MG63 (cell line): ENCODE measurements around the gene RAB14. TPM values are rescaled to one million over a fixed set of nuclear protein-coding genes. Genes with fewer than 3 reads are reported as not detected.
"Not testable (repeated sequence)": the region's sequence is repeated elsewhere in the genome, so short reads cannot be mapped to it uniquely, and the experiment has no call there.

Experiments
- DNase-seq: peaks from one replicate; pipeline ENCODE4 v3.0.0-alpha.2; 2020
- H3K27me3 ChIP-seq: fragments of 250-450 bp; sonication (Bioruptor Pico); 2 replicates; pipeline ENCODE4 v1.5.1; 2020; ENCODE audit warnings: mild to moderate bottlenecking, moderate library complexity
- H3K36me3 ChIP-seq: fragments of 250-450 bp; sonication (Bioruptor Pico); 2 replicates; pipeline ENCODE4 v1.5.1; 2020; ENCODE audit warnings: mild to moderate bottlenecking, moderate library complexity
- H3K4me3 ChIP-seq: fragments of 250-450 bp; sonication (Bioruptor Pico); 2 replicates; pipeline ENCODE4 v1.5.1; 2020; ENCODE audit warnings: mild to moderate bottlenecking, moderate library complexity
- H3K9me3 ChIP-seq: fragments of 250-450 bp; sonication (Bioruptor Pico); 2 replicates; pipeline ENCODE4 v1.5.1; 2020; ENCODE audit warnings: mild to moderate bottlenecking, moderate library complexity
- total RNA-seq: library from RNA; depleted of rRNA; stranded (reverse); fragments of >200 nt; shearing (Covaris generic); gene quantifications from 2 replicates; pipeline ENCODE4 v1.2.3, GENCODE V29; 2014; ENCODE audit warnings: low replicate concordance

Gene RAB14
- total RNA-seq, 1 experiment from 2014 or later, result 43.3 TPM

GRCh38 chr9:121183666-121184423 is 17.8 kb downstream of the RAB14 start:
- no peak for DNase-seq
- peaks cover 59% of the 10 kb centered on the region for H3K36me3 ChIP-seq
- no peaks in the 10 kb centered on the region for H3K9me3 ChIP-seq
- H3K4me3 ChIP-seq, result no peak overlapping the region
- H3K27me3 ChIP-seq, result no peaks in the 10 kb centered on the region

DNA sequence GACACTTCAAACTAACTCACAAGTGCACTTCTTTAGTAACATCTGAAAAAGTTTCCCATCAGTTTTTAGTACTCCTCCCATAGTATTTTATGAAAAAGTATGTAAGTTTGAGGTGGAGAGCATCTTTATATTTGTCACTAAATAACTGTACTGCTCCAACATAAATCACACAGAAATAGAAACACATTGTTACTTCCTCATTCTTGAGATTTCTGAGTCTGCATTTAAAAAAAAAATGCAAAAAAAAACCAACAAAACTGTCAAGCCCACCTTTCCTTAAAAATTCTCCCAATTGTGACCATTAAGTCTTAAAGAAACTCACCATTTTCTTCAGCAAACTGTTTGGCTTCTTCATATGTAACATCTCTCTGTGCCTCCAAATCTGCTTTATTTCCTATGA is 18.7 kb downstream of the RAB14 start:
- no peak for DNase-seq
- Histone ChIP-seq H3K4me3 (no peak overlapping the region), H3K27me3 (no peaks in the 10 kb centered on the region), H3K36me3 (peaks cover 65% of the 10 kb centered on the region), H3K9me3 (no peaks in the 10 kb centered on the region)

- no peaks in the 10 kb centered on the region for H3K27me3 ChIP-seq
Measured at GRCh38 chr9:121182101-121182836, 19.4 kb downstream of the RAB14 start.

GRCh38 chr9:121179930-121180681 is 21.6 kb downstream of the RAB14 start:
- Histone ChIP-seq H3K4me3 (no peak overlapping the region), H3K36me3 (peaks cover 74% of the 10 kb centered on the region), H3K27me3 (no peaks in the 10 kb centered on the region), H3K9me3 (no peaks in the 10 kb centered on the region)
- no peak for DNase-seq

More at GRCh38 chr9:121182101-121182836, 19.4 kb downstream of the RAB14 start:
- DNase-seq, result no peak
- Histone ChIP-seq H3K9me3 (no peaks in the 10 kb centered on the region), H3K36me3 (peaks cover 72% of the 10 kb centered on the region), H3K4me3 (no peak overlapping the region)

DNA sequence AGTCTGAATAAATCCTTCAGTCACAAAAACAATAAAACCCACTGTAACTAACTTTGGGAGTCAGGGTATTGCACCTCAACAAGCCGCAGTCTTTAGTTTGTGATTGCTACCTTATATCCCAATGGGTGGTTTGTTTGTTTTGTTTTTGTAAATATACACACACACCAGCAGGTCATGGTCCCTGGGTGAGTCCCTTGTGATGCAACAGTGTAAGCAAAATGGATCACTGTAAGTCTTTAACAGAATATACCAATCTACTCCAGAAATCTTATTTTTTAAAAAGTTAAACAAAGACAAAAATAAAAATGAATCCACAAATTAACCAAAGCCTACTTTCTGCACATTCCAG is 22.3 kb downstream of the RAB14 start:
- DNase-seq, H3K4me3 ChIP-seq: not testable (repeated sequence)
- H3K36me3 ChIP-seq, result peaks cover 71% of the 10 kb centered on the region

GRCh38 chr9:121178676-121179372 is 22.8 kb downstream of the RAB14 start:
- Histone ChIP-seq H3K27me3 (no peaks in the 10 kb centered on the region), H3K9me3 (no peaks in the 10 kb centered on the region), H3K4me3 (no peak overlapping the region), H3K36me3 (peaks cover 69% of the 10 kb centered on the region)
- DNase-seq, result no peak

More for the DNA sequence above, 22.3 kb downstream of the RAB14 start:
- H3K9me3 ChIP-seq, H3K27me3 ChIP-seq: not testable (repeated sequence)

DNA sequence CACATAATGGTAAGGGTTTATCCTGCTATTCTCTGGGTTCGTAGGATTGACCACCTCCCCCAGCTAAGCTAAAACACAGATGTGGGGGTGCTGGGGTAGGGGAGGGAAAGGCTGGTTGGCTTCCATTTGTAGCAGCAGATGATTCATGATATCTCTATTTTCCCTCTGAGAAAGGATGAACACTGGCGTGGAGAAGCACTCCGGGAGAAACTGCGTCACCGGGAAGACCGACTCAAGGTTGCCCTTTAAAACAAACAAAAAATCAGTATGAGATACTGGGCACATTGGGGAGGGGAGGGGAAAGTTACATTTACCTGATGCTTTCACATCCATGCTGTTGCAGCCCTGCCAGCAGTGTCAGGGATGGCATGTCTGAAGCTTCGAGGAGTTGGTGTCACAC is 28.2 kb downstream of the RAB14 start:
- Histone ChIP-seq H3K27me3 (no peaks in the 10 kb centered on the region), H3K4me3 (no peak overlapping the region), H3K9me3 (no peaks in the 10 kb centered on the region), H3K36me3 (peaks cover 57% of the 10 kb centered on the region)
- DNase-seq, result no peak

- H3K27me3 ChIP-seq, result no peaks in the 10 kb centered on the region
- H3K36me3 ChIP-seq, result peaks cover 56% of the 10 kb centered on the region
- no peaks in the 10 kb centered on the region for H3K9me3 ChIP-seq
- no peak for DNase-seq
- no peak overlapping the region for H3K4me3 ChIP-seq
Measured at GRCh38 chr9:121172726-121173487, 28.8 kb downstream of the RAB14 start.

- DNase-seq, result no peak
- H3K27me3 ChIP-seq, result no peaks in the 10 kb centered on the region
- H3K9me3 ChIP-seq, result no peaks in the 10 kb centered on the region
- no peak overlapping the region for H3K4me3 ChIP-seq
- peaks cover 44% of the 10 kb centered on the region for H3K36me3 ChIP-seq
Measured at GRCh38 chr9:121171236-121171635, 30.4 kb downstream of the RAB14 start.

DNA sequence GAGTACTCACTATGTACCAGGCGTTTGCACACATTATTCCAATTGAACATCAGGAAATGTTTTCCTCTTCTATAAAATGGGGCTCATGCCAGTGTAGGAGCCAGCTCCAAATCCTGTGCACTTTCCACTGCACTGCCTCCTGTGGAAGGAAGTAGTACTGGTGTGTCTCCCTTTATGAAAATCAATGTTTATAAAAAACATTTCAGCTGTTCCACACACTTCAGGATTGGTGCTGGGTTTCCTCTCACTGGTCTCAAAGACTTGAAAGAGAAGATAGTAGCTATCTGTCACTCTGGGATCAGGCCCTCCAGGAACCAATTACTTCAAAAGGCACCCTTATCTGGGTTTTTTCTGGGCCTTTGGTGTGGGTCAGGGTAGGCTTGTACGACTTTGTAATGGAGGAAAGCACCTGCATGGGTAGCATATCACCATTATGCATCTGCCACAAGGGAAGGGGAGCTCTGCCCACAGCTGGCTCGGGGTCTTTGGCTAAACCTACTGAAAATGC is 32.5 kb downstream of the RAB14 start:
- peaks cover 38% of the 10 kb centered on the region for H3K36me3 ChIP-seq
- no peaks in the 10 kb centered on the region for H3K27me3 ChIP-seq
- no peak overlapping the region for H3K4me3 ChIP-seq
- no peaks in the 10 kb centered on the region for H3K9me3 ChIP-seq
- peak; percentile 2 for DNase-seq

- Histone ChIP-seq H3K9me3 (no peaks in the 10 kb centered on the region), H3K4me3 (no peak overlapping the region), H3K36me3 (peaks cover 30% of the 10 kb centered on the region), H3K27me3 (no peaks in the 10 kb centered on the region)
- no peak for DNase-seq
Measured at GRCh38 chr9:121168052-121168451, 33.6 kb downstream of the RAB14 start.

DNA sequence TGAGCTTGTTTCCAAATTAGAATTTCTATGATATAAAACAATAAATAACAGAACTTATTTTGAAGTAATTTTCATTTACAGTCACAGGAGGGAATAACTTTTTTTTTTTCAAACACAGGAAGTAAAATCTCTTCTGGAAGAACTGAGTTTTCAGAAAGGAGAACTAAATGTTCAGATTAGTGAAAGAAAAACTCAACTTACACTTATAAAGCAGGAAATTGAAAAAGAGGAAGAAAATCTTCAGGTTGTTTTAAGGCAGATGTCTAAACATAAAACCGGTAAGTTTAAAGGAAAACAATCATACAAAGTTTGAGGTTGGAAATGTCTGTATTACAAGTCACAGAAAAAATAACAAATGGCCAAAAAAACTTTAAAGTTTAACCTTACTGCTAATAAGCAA is 41.6 kb downstream of the RAB14 start:
- Histone ChIP-seq H3K27me3 (no peaks in the 10 kb centered on the region), H3K4me3 (no peak overlapping the region), H3K9me3 (no peaks in the 10 kb centered on the region), H3K36me3 (peaks cover 18% of the 10 kb centered on the region)
- no peak for DNase-seq

DNA sequence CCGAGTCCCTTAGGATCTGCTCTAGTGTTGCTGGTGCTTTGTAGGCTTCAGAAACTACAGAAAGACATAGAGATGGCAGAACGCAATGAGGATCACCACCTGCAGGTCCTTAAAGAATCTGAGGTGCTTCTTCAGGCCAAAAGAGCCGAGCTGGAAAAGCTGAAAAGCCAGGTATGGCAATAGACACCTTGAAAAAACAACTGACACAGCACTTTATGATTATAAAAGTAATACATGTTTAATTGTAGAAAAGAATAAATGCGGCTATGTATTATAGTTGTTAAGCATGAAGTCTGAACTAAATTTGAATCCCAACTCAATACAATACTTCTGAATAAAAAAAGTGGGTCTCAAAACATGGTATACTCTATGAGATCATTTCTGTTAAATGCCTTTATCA is 43.7 kb downstream of the RAB14 start:
- DNase-seq, result no peak
- peaks cover 21% of the 10 kb centered on the region for H3K36me3 ChIP-seq
- no peak overlapping the region for H3K4me3 ChIP-seq
- no peaks in the 10 kb centered on the region for H3K27me3 ChIP-seq
- H3K9me3 ChIP-seq, result no peaks in the 10 kb centered on the region

DNA sequence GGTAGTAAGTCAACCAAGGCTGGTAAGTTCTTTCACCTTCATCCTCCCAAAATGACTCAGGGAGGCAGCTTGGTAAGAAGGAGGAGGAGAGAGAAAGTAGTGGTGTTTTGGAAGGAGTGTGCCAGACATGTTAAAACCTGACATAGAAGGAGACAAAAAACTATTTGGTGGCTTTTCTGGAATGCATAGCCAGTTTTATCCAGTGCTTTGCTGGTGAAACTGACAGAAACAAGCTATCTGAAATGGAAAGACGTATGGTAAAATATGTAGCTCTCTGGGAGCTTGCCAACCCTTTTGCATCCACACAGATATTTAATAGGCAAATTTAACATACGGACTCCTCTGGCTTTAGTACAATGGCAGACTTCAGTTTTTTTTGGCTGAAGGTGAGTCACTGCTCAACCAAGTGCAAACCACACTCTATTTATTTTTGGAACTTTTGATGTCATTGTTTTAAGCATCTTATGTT is 45.4 kb downstream of the RAB14 start:
- Histone ChIP-seq H3K4me3 (no peak overlapping the region), H3K27me3 (no peaks in the 10 kb centered on the region), H3K9me3 (no peaks in the 10 kb centered on the region), H3K36me3 (peaks cover 14% of the 10 kb centered on the region)
- peak; percentile 36 for DNase-seq

GRCh38 chr9:121154782-121155181 is 46.9 kb downstream of the RAB14 start:
- peaks cover 14% of the 10 kb centered on the region; the same call in 1 of the 2 replicates for H3K36me3 ChIP-seq
- no peaks in the 10 kb centered on the region for H3K9me3 ChIP-seq
- DNase-seq, result no peak
- H3K27me3 ChIP-seq, result no peaks in the 10 kb centered on the region
- H3K4me3 ChIP-seq, result no peak overlapping the region

GRCh38 chr9:121153642-121154041 is 48.0 kb downstream of the RAB14 start:
- Histone ChIP-seq H3K36me3 (peaks cover 14% of the 10 kb centered on the region; the same call in 1 of the 2 replicates), H3K4me3 (no peak overlapping the region), H3K9me3 (no peaks in the 10 kb centered on the region), H3K27me3 (no peaks in the 10 kb centered on the region)
- DNase-seq, result no peak
